Measurements from ENCODE around the gene UBE2E2.
"Not testable (repeated sequence)": the region's sequence is repeated elsewhere in the genome, so short reads cannot be mapped to it uniquely, and the experiment has no call there.

The UBE2E2 gene

DNA sequence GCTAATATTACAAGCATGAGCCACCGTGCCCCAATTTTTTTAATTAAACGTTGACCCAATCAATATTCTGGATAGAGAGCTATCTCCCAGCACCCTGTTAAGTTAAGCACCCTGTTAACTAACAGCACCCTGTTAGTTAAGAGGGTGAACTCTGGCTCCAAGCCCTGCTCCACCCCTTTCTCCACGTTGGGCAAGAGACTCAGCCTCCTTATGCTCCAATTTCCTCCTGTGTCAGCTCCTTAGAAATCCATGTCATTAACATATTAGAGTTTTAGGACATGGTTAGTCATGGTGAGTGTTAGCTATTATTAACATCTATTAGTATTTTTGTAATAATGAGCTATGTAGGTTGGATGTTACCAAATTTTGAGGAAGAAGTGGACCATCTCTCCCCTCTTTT, 385.4 kb downstream of the UBE2E2 start:
- DNase-seq (ENCODE audit: low spot score): no peak

DNA sequence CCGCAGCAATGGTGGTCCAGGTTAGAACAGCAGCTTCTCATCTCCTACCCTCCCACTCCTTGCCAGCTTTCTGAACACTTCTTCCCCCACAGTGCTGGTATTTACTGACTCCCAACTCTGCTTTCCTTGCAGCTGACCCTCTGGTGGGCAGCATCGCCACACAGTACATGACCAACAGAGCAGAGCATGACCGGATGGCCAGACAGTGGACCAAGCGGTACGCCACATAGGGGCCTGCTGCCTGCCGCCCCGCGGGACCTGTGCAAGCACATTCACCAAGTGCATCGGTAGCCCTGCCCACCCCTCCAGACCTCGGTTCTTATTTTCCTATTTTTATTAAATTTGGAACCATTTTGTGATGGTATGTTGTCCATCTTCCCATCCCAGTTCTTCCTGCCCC, 386.5 kb downstream of the UBE2E2 start:
- no peak for DNase-seq (ENCODE audit: low spot score)

DNA sequence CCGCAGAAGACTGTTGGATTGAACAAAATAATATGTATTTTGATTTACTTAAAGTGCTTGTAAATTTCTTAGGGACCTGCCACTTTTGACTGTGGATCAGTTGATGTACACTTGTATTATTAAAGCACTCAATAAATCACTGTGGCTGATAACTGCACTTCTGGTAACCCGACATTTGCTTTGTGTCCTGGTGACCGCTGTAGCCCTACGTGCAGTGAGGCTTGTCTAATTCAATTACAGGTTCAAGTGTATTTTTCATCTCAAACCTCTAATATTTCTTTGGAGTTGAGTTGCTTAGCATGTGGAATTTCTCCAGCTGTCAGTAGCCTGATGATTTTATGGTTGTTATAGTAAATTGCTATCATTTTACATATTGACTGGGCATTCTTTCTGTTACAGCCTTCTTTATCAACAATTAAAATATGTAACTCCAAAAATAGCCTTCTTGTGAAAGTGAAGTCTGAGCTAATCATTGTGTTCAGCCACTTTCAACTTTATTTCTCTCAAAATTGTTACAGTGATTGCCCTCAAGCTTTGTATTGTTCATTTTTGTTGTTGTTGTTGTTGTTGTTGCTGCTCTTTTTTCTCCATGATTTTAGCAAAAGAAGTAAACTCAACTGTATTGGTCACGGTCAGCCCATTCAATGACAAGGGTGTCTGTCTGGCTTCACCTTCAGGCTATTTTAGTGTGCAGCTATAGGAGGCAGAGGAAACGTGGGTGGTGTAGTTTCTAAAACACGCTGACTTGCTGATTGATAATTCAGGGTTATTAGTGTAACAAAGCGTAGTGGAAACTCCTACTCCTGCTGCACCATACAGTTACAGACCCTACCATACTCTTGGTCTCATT, 387.5 kb downstream of the UBE2E2 start:
- no peak for DNase-seq (ENCODE audit: low spot score)

DNA sequence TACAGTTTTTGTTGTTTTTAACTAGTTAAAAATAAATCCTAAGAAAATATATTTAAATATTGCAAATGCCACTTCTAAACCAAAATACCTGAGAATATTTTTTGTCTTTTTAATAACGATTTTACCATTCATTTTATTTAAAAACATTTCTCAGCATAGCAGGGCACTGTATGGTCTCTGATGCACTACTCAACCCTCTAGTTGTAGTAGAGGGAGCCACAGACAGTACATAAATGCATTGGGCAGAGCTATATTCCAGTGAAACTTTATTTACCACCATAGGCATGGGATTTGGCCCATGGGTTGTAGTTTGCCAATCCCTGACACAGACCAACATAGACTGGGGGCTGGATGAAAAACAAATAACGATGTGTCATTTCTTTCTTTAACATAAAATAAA, 388.2 kb downstream of the UBE2E2 start:
- DNase-seq (ENCODE audit: low spot score): no peak

DNA sequence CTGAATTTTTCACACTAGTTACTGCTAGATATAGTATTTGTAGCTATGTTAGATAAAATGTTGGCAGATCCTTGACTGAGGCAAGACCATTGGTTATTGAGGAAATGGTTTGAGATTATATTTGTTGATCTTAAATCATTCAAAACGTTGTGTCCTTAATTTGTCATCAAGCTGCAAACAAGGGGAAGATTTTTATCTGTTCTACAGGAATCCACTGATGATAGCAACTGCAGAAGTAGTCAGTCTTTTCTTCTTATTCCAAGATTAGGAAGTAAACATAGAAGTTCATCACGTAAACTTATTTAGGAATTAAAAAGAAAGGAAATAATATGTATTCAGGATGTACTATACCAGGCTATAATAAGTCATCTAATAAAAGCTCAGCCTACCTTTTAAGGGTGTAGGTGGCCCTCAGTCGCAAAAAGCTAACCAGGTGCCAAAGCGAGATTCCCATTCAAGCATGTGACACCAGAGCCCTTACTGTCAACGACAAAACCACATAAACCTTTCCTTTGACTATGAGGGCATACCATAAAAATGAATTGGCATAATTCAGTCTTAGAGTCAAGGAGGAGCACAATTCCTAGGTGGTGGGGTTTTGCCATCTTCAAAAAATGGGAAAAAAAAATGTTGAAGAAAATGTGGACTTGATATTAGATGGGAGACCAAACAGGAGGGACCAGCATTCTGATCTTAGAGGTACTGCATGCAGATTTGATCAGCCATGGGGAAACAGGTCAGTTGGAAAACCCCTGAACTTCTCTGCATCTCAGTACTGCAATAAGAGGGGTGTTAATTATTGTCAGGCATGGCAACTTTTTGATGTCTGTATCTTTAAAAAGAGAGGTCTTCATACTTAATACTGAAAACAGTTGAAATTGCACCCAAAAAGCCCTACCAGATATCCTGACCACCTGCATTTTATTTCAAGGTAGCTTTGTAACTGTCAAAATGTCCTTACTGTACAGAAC, 390.1 kb downstream of the UBE2E2 start:
- no peak for DNase-seq (ENCODE audit: low spot score)

DNA sequence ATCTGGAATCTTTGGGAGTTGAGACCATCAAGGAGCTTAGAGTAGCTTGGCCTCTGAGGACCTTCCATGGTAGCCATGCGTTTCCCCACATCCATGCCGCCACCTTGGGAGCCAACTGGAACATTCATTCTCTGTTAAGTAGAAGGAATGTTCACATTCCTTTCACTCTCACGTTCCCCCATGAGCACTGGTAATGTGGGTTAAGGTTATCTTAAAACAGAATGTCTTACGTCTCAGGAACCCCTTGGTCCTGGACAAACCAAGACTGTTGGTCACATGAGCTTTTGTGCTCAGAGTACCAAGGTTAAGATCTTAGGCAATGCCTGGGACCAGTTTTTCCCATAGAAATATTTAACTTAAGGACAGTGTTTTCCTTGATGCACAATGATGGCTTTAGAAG, 390.9 kb downstream of the UBE2E2 start:
- no peak for DNase-seq (ENCODE audit: low spot score)

DNA sequence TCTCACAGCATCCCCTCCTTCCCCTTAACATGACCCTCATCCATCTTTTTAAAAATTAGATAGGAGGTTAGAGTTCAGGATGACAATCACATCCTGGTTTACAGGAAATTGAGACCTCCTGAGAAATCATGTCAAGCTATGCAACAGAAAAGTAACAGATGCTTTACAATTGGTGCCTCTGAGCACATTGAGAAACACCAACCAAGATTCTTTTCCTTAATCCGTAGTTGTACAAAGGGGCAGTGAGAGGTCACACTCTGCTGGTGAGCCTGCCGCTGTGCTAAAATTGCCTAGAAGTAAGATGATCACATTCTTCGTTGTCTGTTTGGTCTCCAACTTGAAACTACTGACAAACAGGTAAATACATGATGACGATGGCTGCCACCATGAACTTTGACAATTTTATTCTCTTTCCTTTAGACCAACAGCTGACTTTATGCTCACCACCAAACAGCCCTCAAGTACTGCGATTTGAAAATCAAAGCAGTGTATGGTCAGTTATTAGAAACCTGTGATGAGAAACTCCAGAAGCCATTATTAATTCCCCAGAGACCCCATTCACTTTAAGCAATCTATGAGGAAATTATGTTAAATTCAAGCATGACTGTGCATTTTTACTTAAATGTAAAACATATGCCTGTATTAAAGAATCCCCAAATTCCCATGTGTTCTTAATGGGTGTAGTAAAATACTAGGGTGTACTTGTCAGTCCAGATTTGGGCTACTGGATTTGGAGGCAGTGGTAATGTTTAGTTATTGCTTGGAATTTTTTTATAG, 392.0 kb downstream of the UBE2E2 start:
- no peak for DNase-seq (ENCODE audit: low spot score)

DNA sequence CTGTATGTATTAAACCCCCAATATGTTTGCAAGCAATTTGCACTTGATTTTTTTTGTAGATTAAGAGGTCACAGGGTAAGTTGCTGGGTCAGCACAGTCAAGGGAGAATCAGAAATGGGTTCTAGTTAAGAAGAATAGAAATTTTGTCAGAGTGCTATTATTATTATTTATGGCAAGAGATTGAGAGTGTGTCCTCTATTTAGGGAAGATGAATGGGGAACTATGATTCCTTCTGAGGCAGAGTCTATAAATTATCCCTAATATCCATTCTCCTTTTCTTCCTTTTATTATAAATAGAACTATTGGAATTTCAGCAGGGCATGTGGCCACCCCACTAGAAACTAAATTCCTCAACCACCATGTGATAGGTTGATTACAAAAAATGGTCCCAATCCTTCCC, 392.7 kb downstream of the UBE2E2 start:
- DNase-seq (ENCODE audit: low spot score): no peak

DNA sequence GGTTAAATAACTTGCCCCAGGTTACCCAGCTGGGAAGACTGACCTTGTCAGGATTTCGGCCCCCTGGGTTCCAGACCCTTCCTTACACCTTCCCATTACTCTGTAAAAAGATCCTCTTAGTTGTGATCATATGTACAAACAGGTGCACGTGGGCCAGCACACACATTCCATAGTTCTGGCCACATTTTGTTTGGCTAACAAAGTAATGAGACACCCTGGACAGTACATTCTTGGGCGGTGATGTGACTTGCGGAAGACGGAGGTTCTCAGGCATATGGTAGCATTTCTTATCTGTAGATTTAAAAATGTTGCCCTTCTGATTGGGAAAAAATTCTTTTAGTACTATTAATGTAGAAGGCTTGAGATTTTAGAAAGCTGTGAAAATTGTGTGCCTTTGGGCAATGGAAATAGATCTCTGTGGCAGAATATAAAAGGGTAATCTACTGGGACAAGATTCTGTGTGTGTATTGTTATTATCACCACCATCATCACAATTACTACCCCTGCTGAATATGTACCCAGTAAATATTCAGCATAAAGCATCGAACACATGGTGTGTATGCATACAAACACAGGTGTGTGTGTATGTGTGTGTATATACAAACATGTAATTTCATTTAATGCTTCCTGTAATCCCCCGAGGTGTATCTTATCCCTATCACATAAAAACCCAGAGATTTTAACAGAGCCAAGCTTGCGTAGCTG, 397.2 kb downstream of the UBE2E2 start:
- DNase-seq (ENCODE audit: low spot score): no peak

DNA sequence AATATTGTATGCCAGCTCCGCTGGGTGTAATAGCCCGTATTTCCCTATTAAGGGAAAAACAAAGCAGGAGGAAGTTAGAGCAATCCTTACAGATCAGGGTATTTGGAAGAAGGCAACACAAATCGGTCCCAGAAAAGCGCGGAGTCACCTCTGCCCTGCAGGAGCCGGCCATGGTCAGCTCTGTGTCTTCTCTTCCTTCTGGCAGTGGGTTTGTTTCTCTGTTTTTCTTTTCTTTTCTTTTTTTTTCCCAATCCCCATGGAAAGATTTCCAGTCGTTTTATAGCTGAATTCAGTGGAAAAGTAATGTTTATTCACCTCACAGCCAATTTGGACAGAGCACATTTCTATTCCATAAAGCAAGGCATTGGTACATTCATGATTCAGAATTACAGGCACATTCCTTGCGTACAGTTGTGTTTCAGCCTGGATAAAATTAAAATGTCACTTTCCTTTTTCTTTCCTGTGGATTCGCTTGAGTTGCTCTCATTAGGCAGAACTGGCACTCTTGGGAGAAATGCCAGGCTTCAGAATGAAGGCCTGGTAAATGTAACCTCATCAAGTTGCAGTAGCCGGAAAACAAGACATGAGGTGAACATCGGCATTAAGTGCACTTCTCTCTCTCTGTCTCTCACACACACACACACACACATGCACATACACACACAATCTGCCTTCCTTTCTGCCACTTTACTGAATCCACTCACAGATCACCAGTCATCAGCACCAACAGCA, 398.1 kb downstream of the UBE2E2 start:
- DNase-seq (ENCODE audit: low spot score): no peak

DNA sequence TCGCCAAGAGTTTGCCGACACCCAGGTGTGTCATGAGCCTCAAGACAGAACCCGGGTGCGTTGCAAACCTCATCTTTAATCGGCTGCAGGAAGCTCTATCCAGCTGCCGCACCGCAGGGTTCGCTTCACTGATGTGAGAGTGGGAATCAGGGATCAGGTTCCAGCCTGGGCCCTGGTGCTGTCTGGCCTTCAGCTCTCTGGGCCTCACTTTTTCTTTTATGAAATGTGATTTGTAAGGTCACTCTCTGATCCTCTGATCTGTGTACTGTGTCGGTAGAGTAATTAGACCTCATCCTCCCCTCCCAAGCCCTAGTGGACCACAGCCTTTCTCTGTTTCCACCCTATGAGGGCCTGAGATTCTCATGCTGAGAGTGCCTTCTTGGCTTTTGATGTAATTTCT, 399.8 kb downstream of the UBE2E2 start:
- DNase-seq (ENCODE audit: low spot score): no peak

DNA sequence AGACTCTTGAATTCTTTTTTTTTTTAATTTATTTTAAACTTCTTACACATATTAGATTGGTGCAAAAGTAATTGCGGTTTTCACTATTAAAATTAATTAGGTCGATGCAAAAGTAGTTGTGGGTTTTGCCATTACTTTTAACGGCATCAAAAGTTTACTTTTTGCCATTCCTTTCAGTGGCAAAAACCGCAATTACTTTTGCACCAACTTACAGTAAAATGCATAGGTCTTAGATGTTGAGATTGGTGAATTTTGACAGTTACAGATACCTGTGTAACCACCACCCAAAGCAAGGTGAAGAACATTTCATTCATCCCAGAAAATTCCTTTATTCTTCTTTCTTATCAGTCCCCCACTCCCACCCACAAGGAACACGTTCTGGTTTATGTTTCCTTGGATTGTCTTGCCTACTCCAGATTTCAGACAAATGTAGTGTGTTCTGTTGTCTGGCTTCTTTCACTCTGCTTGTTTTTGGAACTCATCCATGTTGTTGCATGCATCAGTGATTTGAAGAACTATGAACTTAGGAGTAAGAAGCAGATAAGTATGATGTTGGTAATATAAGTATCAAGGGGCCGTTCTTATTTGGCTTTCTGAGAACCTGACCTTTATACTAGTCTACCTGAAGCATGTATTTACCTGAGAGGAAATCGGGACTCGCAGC, 404.2 kb downstream of the UBE2E2 start:
- DNase-seq (ENCODE audit: low spot score): no peak

DNA sequence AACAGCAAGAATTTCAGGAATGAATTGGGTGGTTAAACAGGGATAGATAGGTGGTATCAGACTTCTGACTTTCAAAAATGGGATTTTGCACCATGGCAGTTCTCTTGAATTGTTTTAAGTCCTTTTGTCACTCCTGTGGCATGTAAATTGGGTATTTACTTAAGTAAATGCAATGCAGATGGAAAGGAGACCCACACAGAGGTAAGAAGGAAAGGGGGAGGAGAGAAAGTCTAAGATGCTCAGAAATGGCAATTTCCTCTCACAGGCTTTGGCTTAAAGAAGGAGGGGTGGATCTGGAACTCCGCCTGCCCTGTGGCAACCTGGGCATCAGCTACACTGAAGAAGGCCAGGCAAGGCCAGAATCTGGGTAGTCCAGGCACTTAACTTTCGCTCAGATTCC, 405.5 kb downstream of the UBE2E2 start:
- DNase-seq (ENCODE audit: low spot score): no peak

DNA sequence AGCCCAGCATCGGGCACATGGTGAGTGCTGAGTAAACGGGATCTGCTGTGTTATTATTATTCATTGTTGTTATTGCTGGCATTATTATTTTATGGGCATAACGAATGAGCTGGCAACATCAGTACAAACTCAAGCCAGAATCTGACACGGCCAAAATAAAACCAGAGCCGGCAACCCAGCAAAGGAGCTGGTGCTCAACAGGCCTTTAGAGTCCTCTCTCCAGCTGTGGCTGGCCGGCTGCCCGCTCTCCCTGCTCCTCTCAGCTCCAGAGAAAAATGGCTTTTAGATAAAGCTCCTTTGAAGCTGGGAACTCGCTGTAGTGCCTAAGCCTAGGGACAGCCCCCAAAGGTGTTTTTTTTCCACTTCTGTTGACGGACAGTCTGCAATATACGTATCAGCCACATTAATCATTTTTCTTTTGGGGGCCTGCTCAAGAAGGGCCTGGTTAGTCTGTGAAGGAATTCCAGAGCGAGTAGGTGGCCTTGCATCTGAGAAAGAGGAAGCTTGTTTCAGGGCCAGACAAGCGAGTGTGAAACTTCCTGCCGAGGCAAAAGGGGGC, 408.7 kb downstream of the UBE2E2 start:
- no peak for DNase-seq (ENCODE audit: low spot score)

DNA sequence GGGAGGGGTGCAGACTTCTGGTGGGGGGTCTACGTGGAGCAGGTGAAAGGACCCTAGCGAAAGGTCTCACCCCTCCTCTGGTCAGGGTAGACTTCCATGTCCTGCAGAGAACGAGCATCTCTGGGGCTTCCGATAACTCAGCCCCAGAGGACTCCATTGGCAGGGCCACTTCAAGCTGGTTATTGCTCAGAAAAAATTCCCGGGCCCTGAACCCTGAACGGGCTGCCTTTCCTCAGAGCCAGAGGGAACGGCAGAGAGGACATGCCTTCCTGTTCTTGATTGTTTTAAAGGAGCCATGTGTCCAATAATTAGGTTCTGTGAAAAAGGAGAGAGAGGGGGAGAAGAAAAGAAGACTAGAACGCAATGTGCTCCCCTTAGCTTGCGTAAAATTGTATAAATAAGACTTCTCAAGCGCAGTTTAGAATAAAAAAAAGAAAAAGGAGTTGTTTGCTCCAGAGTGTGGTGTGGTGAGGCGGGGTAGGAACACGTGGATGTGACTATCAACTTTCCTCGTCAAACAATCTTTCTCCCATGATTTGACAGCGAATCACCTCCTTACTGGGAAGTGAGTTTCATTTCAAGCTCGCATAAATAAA, 409.3 kb downstream of the UBE2E2 start:
- no peak for DNase-seq (ENCODE audit: low spot score)

DNA sequence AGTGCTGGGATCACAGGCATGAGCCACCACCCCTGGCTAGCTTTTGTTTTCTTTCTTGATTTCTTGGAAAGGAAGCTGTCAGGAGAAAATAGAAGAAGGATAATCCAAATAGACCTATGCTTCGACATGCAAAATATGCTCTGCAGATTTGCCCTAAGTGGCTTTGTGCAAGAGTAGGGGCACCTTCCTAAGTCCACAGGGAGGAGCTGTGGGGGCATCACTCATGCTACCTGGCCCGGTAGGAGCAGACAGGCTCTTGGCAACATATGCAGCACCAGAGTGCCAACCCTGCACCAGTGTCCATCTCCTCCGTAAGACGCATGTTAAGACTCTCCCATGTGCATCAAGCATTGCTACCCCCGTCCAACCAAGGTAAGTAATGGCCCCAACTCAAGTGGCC, 411.9 kb downstream of the UBE2E2 start:
- no peak for DNase-seq (ENCODE audit: low spot score)

DNA sequence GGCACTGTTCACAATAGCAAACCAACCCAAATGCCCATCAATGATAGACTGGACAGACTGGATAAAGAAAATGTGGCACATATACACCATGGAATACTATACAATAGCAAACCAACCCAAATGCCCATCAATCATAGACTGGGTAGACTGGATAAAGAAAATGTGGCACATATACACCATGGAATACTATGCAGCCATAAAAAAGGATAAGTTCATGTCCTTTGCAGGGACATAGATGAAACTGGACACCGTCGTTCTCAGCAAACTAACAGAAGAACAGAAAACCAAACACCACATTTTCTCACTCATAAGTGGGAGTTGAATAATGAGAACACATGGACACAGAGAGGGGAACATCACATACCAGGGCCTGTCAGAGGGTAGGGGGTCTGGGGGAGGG, 415.3 kb downstream of the UBE2E2 start:
- not testable (repeated sequence) for DNase-seq (ENCODE audit: low spot score)

DNA sequence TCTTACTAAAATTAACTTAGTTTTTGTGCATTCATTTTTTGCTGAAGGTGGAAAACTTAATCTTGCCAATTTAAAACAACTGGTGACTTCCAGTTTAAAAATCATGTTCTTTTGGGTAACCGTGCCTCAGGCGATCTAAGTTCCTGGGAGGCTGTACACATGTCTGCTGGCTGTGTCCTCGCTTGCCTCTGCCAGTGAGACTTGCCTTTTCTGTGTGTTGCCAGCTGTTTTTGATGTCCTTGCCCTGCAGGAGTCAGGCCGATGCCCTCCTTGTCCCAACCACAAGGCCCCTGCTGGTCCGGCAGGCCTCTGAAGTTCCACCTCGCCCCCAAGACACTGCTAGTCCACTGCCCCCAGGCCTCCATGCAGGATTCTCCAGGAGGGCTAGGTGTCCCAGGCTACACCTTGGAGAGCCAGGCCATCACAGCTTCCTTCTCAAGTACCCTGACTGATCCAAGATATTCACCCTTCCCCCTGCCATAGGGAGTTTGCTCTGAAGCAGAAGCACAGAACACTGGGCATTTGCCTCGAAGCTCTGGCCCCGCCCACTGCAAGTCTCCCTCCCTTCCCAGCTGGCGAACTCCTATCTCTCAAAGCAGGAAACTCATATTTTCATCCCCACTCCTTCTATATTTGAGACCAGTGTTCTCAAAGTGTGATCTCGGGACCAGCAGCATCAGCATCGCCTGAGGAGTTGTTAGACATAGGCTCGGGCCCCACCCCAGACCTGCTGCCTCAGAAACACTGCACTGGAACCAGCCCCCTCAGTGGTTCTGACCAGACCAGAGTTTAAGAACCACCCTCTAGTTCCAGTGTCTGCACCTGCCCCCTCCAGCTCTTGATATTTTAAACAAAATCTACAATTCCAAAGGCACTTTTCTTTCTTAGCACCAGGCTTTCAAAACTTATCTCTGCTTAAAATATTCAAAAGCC, 416.8 kb downstream of the UBE2E2 start:
- DNase-seq (ENCODE audit: low spot score): no peak

DNA sequence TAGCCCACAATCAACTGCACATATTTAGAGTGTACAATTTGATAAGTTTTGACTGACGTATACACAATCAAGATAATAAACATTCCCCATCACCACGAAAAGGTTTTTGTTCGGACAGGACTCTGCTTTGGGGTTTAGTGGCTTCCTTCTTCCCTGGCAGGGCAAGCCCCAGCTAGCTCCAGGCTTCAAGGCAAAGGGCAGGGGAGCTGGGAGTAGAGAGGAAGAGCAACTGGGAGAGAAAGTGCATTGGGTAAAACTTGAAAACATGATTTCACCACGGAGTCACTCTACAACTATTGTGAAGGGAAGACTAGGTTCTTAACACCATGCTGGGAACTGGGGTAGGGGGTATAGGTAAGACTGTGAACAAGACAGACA, 417.5 kb downstream of the UBE2E2 start:
- no peak for DNase-seq (ENCODE audit: low spot score)

Data from activated CD4-positive, alpha-beta T cell treated with anti-CD3 and anti-CD28 coated beads, Interleukin-2, Interleukin-4, amounts not matched to agents 100 ng/mL and 50 ng/mL, durations not matched to agents 16 hours and 8 hours (primary cell).